ENCODE measurements around the gene CD4. TPM values are rescaled to one million over a fixed set of nuclear protein-coding genes. Genes with fewer than 3 reads are reported as not detected.
"Not testable (repeated sequence)": the region's sequence is repeated elsewhere in the genome, so short reads cannot be mapped to it uniquely, and the experiment has no call there.

Gene CD4
- total RNA-seq = 1 to 10 TPM in 1 of 2 donors, under 1 TPM in 1; 0.77 to 1.3 TPM
- 2.2 TPM for polyA plus RNA-seq (2013, experiment 1 of 2)
- 1.7 TPM for polyA plus RNA-seq (2013, experiment 2 of 2)
- long read RNA-seq, experiment 1 = 0 reads
- long read RNA-seq, experiment 2, partial matches to known transcripts = 0 of 1 reads
- long read RNA-seq, experiment 2, other reads (novel, unspliced or antisense) = 1 of 1 reads
- long read RNA-seq, experiment 3, partial matches to known transcripts = 1 of 2 reads
- long read RNA-seq, experiment 3, other reads (novel, unspliced or antisense) = 0 of 2 reads
- long read RNA-seq, experiment 4 = 0 reads

GRCh38 chr12:6788972-6789924 is at the start of gene CD4:
CD4 (plus strand) TSS chr12:6789528; CDS start chr12:6800139, 10,611 bp downstream.
- Mint-ChIP-seq H3K4me1 (peaks cover 26% of the 10 kb centered on the region), H3K27ac (no peak within 1 kb of the TSS), H3K27me3 (ENCODE audit: insufficient read depth) (peaks cover 44% of the 10 kb centered on the region), H3K4me3 (no peak within 1 kb of the TSS), H3K36me3 (ENCODE audit: low read depth) (no peaks in the 10 kb centered on the region), H3K9me3 (no peaks in the 10 kb centered on the region)
- Histone ChIP-seq H3K9me3 (ENCODE audit: control insufficient read depth, low read length) (no peaks in the 10 kb centered on the region), H3K27ac (ENCODE audit: low read depth, low read length) (no peak within 1 kb of the TSS), H3K27me3 (ENCODE audit: control insufficient read depth, insufficient read depth, low read length, poor library complexity, severe bottlenecking) (peaks cover 32% of the 10 kb centered on the region), H3K9ac (ENCODE audit: extremely low read depth, low read length, poor library complexity, severe bottlenecking) (no peak within 1 kb of the TSS), H3K36me3 (ENCODE audit: control insufficient read depth, insufficient read depth, low read length) (no peaks in the 10 kb centered on the region), H3K4me3 (ENCODE audit: low read length) (no peak within 1 kb of the TSS), H3K4me1 (ENCODE audit: control insufficient read depth, insufficient read depth, low read length) (peaks cover 6% of the 10 kb centered on the region)
- TF ChIP-seq CTCF (conservative IDR thresholded peaks at IDR 0.05) = no peak
- DNase-seq = peak; percentile 74
- 74 to 79% methylated on average over 18 of the region's 18 CpGs for WGBS, 2 experiments (ENCODE audit: insufficient coverage in 1 of 2, insufficient read length in 1 of 2)

- Mint-ChIP-seq H3K27ac (peak overlapping the region; percentile 55), H3K4me1 (peaks cover 13% of the 10 kb centered on the region), H3K36me3 (ENCODE audit: low read depth) (peaks cover 19% of the 10 kb centered on the region)
- H3K4me3 ChIP-seq (ENCODE audit: low read length); H3K27ac ChIP-seq (ENCODE audit: low read depth, low read length); H3K27me3 Mint-ChIP-seq (ENCODE audit: insufficient read depth); H3K9ac ChIP-seq (ENCODE audit: extremely low read depth, low read length, poor library complexity, severe bottlenecking); H3K4me3 Mint-ChIP-seq; H3K27me3 ChIP-seq (ENCODE audit: control insufficient read depth, insufficient read depth, low read length, poor library complexity, severe bottlenecking); H3K4me1 ChIP-seq (ENCODE audit: control insufficient read depth, insufficient read depth, low read length); H3K9me3 Mint-ChIP-seq; H3K36me3 ChIP-seq (ENCODE audit: control insufficient read depth, insufficient read depth, low read length); H3K9me3 ChIP-seq (ENCODE audit: control insufficient read depth, low read length); DNase-seq: not testable (repeated sequence)
- 98% methylated on average over 10 of the region's 12 CpGs; no CpG with 5 or more reads in 1 of the 2 experiments for WGBS, 2 experiments (ENCODE audit: insufficient coverage in 1 of 2, insufficient read length in 1 of 2)
Observed at GRCh38 chr12:6742080-6742479, 47.2 kb upstream of the CD4 start.

- peaks cover 13% of the 10 kb centered on the region for H3K4me1 Mint-ChIP-seq
- Histone ChIP-seq H3K27me3 (ENCODE audit: control insufficient read depth, insufficient read depth, low read length, poor library complexity, severe bottlenecking) (no peaks in the 10 kb centered on the region), H3K36me3 (ENCODE audit: control insufficient read depth, insufficient read depth, low read length) (peaks cover 16% of the 10 kb centered on the region), H3K4me1 (ENCODE audit: control insufficient read depth, insufficient read depth, low read length) (no peaks in the 10 kb centered on the region), H3K4me3 (ENCODE audit: low read length) (no peak overlapping the region), H3K27ac (ENCODE audit: low read depth, low read length) (no peak overlapping the region), H3K9me3 (ENCODE audit: control insufficient read depth, low read length) (no peaks in the 10 kb centered on the region), H3K9ac (ENCODE audit: extremely low read depth, low read length, poor library complexity, severe bottlenecking) (no peak overlapping the region)
- H3K36me3 Mint-ChIP-seq (ENCODE audit: low read depth) = peaks cover 26% of the 10 kb centered on the region
- H3K27ac Mint-ChIP-seq = no peak overlapping the region
- no peak overlapping the region for H3K4me3 Mint-ChIP-seq
- H3K9me3 Mint-ChIP-seq = peaks cover 2% of the 10 kb centered on the region
- TF ChIP-seq CTCF (conservative IDR thresholded peaks at IDR 0.05) = no peak
- 81 to 95% methylated on average over 3 of the region's 3 CpGs for WGBS, 2 experiments (ENCODE audit: insufficient coverage in 1 of 2, insufficient read length in 1 of 2)
- no peaks in the 10 kb centered on the region for H3K27me3 Mint-ChIP-seq (ENCODE audit: insufficient read depth)
- DNase-seq = no peak
Observed at GRCh38 chr12:6742834-6743233, 46.5 kb upstream of the CD4 start.

- not testable (repeated sequence) for H3K27me3 Mint-ChIP-seq (ENCODE audit: insufficient read depth); H3K27me3 ChIP-seq (ENCODE audit: control insufficient read depth, insufficient read depth, low read length, poor library complexity, severe bottlenecking); H3K9me3 Mint-ChIP-seq; H3K4me1 ChIP-seq (ENCODE audit: control insufficient read depth, insufficient read depth, low read length); H3K4me3 Mint-ChIP-seq; H3K9ac ChIP-seq (ENCODE audit: extremely low read depth, low read length, poor library complexity, severe bottlenecking); H3K27ac ChIP-seq (ENCODE audit: low read depth, low read length); H3K4me3 ChIP-seq (ENCODE audit: low read length); DNase-seq; H3K9me3 ChIP-seq (ENCODE audit: control insufficient read depth, low read length)
- Mint-ChIP-seq H3K27ac (peak overlapping the region; percentile 2), H3K4me1 (peaks cover 13% of the 10 kb centered on the region), H3K36me3 (ENCODE audit: low read depth) (peaks cover 31% of the 10 kb centered on the region)
- WGBS, 2 experiments (ENCODE audit: insufficient coverage in 1 of 2, insufficient read length in 1 of 2) = 81 to 87% methylated on average over 5 to 7 of the region's 7 CpGs
- peaks cover 21% of the 10 kb centered on the region for H3K36me3 ChIP-seq (ENCODE audit: control insufficient read depth, insufficient read depth, low read length)
Observed at GRCh38 chr12:6743300-6743699, 46.0 kb upstream of the CD4 start.
